ENCODE results near the gene BCL11B.
A peak's percentile ranks its signal among the peaks of the same experiment; 100 is the strongest.

The BCL11B gene

GRCh38 chr14:99267837-99268781 lies 3.9 kb downstream of the BCL11B start:
- no peak for DNase-seq (ENCODE audit: low read depth in 3 of 3)

- DNase-seq (ENCODE audit: low read depth in 3 of 3): no peak
Observed at GRCh38 chr14:99267381-99267780, 4.6 kb downstream of the BCL11B start.

GRCh38 chr14:99266181-99267178 lies 5.5 kb downstream of the BCL11B start:
- DNase-seq (ENCODE audit: low read depth in 3 of 3): peak; percentile 80 to 84 (median 83)

GRCh38 chr14:99265571-99265970 lies 6.4 kb downstream of the BCL11B start:
- DNase-seq (ENCODE audit: low read depth in 3 of 3): no peak

- DNase-seq (ENCODE audit: low read depth in 3 of 3): no peak
Observed at GRCh38 chr14:99264691-99265450, 7.1 kb downstream of the BCL11B start.

GRCh38 chr14:99263564-99264330 lies 8.2 kb downstream of the BCL11B start:
- no peak for DNase-seq (ENCODE audit: low read depth in 3 of 3)

GRCh38 chr14:99262977-99263448 lies 9.0 kb downstream of the BCL11B start:
- no peak for DNase-seq (ENCODE audit: low read depth in 3 of 3)

- DNase-seq (ENCODE audit: low read depth in 3 of 3): peak in 2 of 3 experiments; percentile 57 to 67
Observed at GRCh38 chr14:99261912-99262787, 9.8 kb downstream of the BCL11B start.

- no peak for DNase-seq (ENCODE audit: low read depth in 3 of 3)
Observed at GRCh38 chr14:99260587-99261551, 11.1 kb downstream of the BCL11B start.

- DNase-seq (ENCODE audit: low read depth in 3 of 3): no peak
Observed at GRCh38 chr14:99260116-99260515, 11.9 kb downstream of the BCL11B start.

GRCh38 chr14:99258876-99259726 lies 12.9 kb downstream of the BCL11B start:
- DNase-seq (ENCODE audit: low read depth in 3 of 3): no peak

- DNase-seq (ENCODE audit: low read depth in 3 of 3): no peak
Observed at GRCh38 chr14:99258341-99258861, 13.6 kb downstream of the BCL11B start.

GRCh38 chr14:99257673-99258221 lies 14.2 kb downstream of the BCL11B start:
- DNase-seq (ENCODE audit: low read depth in 3 of 3): no peak

GRCh38 chr14:99257122-99257672 lies 14.8 kb downstream of the BCL11B start:
- no peak for DNase-seq (ENCODE audit: low read depth in 3 of 3)

GRCh38 chr14:99256483-99256874 lies 15.5 kb downstream of the BCL11B start:
- no peak for DNase-seq (ENCODE audit: low read depth in 3 of 3)

GRCh38 chr14:99255621-99256482 lies 16.1 kb downstream of the BCL11B start:
- no peak for DNase-seq (ENCODE audit: low read depth in 3 of 3)

Measured in stimulated activated CD4-positive, alpha-beta T cell treated with anti-CD3 and anti-CD28 coated beads, TNF-alpha, amount 100 ng/mL, for 24 hours (primary cell).